WERI-Rb-1 (cell line): ENCODE results near the gene ITGAV.
A peak's percentile ranks its signal among the peaks of the same experiment; 100 is the strongest.

Experiments
- DNase-seq: peaks from one replicate; pipeline ENCODE4 v3.0.0-alpha.2; 2020
- H3K27ac ChIP-seq: fragments of 250-450 bp; sonication (Bioruptor Pico); 2 replicates; pipeline ENCODE4 v1.5.1; 2020; ENCODE audit warnings: mild to moderate bottlenecking, moderate library complexity
- H3K27me3 ChIP-seq: fragments of 250-450 bp; sonication (Bioruptor Pico); 2 replicates; pipeline ENCODE4 v1.5.1; 2021; ENCODE audit warnings: mild to moderate bottlenecking, low read depth, moderate library complexity; ENCODE audit not compliant: insufficient read depth, severe bottlenecking
- H3K36me3 ChIP-seq: fragments of 250-450 bp; sonication (Bioruptor Pico); 2 replicates; pipeline ENCODE4 v1.5.1; 2020; ENCODE audit warnings: mild to moderate bottlenecking, moderate library complexity
- H3K4me3 ChIP-seq: 2 replicates; pipeline ENCODE4 v1.5.1; 2011; ENCODE audit warnings: low read depth, mild to moderate bottlenecking, control low read depth, low read length
- H3K9me3 ChIP-seq: fragments of 250-450 bp; sonication (Bioruptor Pico); 2 replicates; pipeline ENCODE4 v1.5.1; 2021; ENCODE audit warnings: mild to moderate bottlenecking, moderate library complexity; ENCODE audit not compliant: severe bottlenecking
- CTCF ChIP-seq: IDR thresholded peaks from 2 replicates; pipeline ENCODE4 v1.5.1; 2011; ENCODE audit warnings: low read depth, mild to moderate bottlenecking, control low read depth, inconsistent platforms, low read length

Gene ITGAV

DNA sequence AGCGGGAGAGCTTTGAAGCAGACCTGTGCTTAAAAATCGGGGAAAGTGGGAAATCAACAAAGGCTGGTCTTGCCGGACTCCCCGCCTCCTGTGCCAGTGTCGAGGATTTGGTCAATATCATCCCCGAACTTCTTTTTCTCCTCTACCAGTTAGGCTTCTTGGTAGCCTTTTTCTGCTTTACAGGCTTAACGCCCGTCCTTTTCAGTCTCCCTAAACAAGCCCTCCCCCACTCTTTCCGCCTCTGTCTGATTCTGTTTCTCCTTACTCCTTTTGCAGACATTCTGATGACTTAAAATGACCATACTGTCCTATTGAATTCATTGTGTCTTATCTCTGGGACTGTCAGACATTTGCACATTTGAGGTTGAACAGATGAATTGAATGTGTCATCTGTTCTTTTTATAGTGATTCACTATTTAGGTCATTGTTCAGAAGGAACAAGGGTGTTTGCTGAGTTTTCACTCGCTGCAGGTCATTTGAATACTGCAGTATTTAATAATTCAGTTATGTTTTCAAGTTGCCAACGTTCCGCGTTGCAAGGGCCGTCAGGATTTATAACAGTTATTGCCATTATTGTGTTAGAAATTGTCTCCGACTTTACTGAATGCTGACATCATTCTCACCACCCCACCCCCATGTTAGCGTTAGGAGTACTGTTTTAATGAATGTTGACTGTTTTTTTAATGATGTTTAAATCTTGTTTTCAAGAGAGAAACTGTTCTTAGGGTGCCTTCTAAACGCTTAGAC, 1.1 kb downstream of the ITGAV start:
- Histone ChIP-seq H3K9me3 (no peaks in the 10 kb centered on the region), H3K27me3 (no peaks in the 10 kb centered on the region), H3K36me3 (peaks cover 4% of the 10 kb centered on the region; the same call in 1 of the 2 replicates), H3K4me3 (peak overlapping the region; percentile 99), H3K27ac (peak overlapping the region; percentile 91)
- TF ChIP-seq CTCF = no peak
- DNase-seq = peak; percentile 27

GRCh38 chr2:186591506-186591890, 1.6 kb downstream of the ITGAV start:
- peak overlapping the region; percentile 99 for H3K4me3 ChIP-seq
- DNase-seq = no peak
- H3K27me3 ChIP-seq = no peaks in the 10 kb centered on the region
- no peaks in the 10 kb centered on the region for H3K9me3 ChIP-seq
- TF ChIP-seq CTCF = no peak
- H3K27ac ChIP-seq = no peak overlapping the region
- H3K36me3 ChIP-seq = peaks cover 4% of the 10 kb centered on the region; the same call in 1 of the 2 replicates

- no peak for TF ChIP-seq CTCF
- H3K9me3 ChIP-seq = no peaks in the 10 kb centered on the region
- DNase-seq = no peak
- H3K36me3 ChIP-seq = peaks cover 4% of the 10 kb centered on the region; the same call in 1 of the 2 replicates
- no peak overlapping the region for H3K4me3 ChIP-seq
- H3K27me3 ChIP-seq = no peaks in the 10 kb centered on the region
- no peak overlapping the region for H3K27ac ChIP-seq
These were observed 2.5 kb downstream of the ITGAV start for GRCh38 chr2:186592137-186592875.

GRCh38 chr2:186593523-186593922, 3.7 kb downstream of the ITGAV start:
- Histone ChIP-seq H3K36me3 (peaks cover 4% of the 10 kb centered on the region; the same call in 1 of the 2 replicates), H3K27ac (no peak overlapping the region), H3K4me3 (no peak overlapping the region), H3K9me3 (no peaks in the 10 kb centered on the region), H3K27me3 (no peaks in the 10 kb centered on the region)
- no peak for DNase-seq
- TF ChIP-seq CTCF = no peak

DNA sequence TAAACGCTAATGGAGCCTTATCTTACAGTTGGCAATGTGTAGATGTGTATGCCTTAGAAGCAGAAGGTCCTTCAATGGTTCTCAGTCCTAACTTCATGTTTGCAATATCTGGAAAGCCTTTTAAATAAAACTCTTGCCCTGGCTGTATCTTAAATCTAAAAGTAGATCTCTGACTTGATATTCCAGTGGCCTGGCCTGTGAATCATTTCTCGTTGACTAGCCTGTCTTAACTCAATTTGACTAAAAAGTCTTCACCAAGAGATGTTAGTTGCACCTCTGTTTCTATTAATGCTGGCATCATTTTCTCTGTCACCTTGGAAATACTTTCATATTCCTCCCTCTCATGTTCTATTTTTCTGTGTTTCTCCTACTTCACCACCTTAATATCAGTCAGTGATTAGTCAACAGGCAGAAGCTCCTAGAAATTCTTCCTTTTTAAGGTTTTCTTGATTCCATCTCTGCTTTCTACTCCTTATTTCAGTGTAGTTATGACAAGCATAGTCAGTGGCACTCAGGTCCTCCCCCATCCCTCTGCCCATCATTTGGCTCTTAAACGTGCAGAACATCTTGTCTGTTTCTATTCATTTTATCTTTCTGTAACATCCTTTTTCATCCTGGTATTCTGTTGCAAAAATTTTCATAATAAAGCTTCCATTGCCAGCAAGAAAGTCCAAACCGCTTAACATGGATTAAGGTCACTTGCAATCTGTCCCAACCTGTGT, 4.3 kb downstream of the ITGAV start:
- TF ChIP-seq CTCF = no peak
- DNase-seq = no peak
- Histone ChIP-seq H3K27ac (no peak overlapping the region; the same call in 1 of the 2 replicates), H3K4me3 (no peak overlapping the region), H3K36me3 (peaks cover 4% of the 10 kb centered on the region; the same call in 1 of the 2 replicates), H3K27me3 (no peaks in the 10 kb centered on the region), H3K9me3 (no peaks in the 10 kb centered on the region)
